GM19193 (cell line): ENCODE results near the gene GIPC2.

ENCODE experiments used
- POLR2A ChIP-seq: IDR thresholded peaks from 4 replicates; pipeline ENCODE4 v1.6.1; 2011; ENCODE audit not compliant: insufficient read depth, insufficient read length; ENCODE audit errors: extremely low read depth

Gene GIPC2

GRCh38 chr1:78081980-78082860 is 36.5 kb downstream of the GIPC2 start:
- TF ChIP-seq POLR2A: no peak

- no peak for TF ChIP-seq POLR2A
Observed at GRCh38 chr1:78086697-78087096, 40.9 kb downstream of the GIPC2 start.

DNA sequence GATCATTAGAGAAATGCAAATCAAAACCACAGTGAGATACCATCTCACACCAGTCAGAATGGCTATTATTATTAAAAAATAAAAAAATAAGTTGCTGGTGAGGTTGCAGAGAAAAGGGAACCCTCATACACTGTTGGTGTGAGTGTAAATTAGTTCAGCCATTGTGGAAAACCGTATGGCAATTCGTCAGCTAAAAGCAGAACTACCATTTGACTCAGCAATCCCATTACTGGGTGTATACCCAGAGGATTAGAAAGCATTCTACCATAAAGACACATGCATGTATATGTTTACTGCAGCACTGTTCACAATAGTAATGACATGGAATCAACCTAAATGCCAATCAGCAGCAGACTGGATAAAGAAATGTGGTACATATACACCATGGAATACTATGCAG is 42.2 kb downstream of the GIPC2 start:
- TF ChIP-seq POLR2A: no peak

GRCh38 chr1:78088486-78088885 is 42.7 kb downstream of the GIPC2 start:
- no peak for TF ChIP-seq POLR2A

- no peak for TF ChIP-seq POLR2A
Observed at GRCh38 chr1:78089010-78089409, 43.2 kb downstream of the GIPC2 start.

GRCh38 chr1:78090472-78091133 is 44.8 kb downstream of the GIPC2 start:
- TF ChIP-seq POLR2A: no peak

- TF ChIP-seq POLR2A: no peak
Observed at GRCh38 chr1:78091215-78091813, 45.5 kb downstream of the GIPC2 start.

DNA sequence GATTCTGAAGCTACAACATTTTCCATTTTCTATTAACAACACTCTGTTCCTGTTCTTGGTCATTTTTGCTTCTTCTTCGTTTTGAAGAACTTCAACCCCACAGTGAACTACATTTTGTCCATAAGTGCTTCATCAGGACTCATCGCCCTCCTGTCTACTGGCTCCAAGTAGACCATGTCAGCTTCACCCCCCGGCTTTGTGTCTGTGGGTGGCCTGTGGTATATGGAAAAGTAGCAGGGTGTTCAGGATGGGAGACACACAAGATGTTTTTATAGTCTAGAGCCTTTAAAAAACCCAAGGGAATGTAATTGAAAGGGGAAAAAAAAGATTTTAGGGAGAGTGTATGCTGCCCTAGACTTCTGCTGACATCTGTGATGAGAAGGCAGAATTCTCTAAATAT is 46.1 kb downstream of the GIPC2 start:
- no peak for TF ChIP-seq POLR2A

- no peak for TF ChIP-seq POLR2A
Observed at GRCh38 chr1:78092643-78093042, 46.9 kb downstream of the GIPC2 start.

GRCh38 chr1:78093560-78093959 is 47.8 kb downstream of the GIPC2 start:
- no peak for TF ChIP-seq POLR2A

- no peak for TF ChIP-seq POLR2A
Observed at GRCh38 chr1:78094639-78095038, 48.9 kb downstream of the GIPC2 start.

GRCh38 chr1:78095593-78095992 is 49.8 kb downstream of the GIPC2 start:
- no peak for TF ChIP-seq POLR2A

DNA sequence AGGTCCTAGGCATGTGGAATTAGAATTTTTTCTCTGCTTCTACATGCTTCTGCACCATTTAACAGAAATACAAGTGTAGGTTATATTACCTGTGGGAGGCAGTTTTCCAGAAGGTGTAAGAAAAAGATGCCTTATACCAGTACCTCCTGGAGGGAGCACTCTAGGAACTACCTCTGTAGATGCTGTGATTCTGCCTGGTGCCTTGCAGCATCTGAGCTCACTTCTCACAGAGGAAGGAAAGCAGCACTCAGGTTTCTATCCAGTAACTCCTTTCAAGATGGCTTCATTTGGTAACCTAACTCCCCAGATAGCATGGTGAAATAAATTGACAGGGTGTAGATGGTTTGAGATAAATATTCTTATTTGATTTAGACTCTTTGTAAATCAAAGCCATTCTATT is 50.3 kb downstream of the GIPC2 start:
- no peak for TF ChIP-seq POLR2A

- TF ChIP-seq POLR2A: no peak
Observed at GRCh38 chr1:78096976-78097375, 51.2 kb downstream of the GIPC2 start.

- no peak for TF ChIP-seq POLR2A
Observed at GRCh38 chr1:78101051-78101450, 55.3 kb downstream of the GIPC2 start.

GRCh38 chr1:78101514-78101913 is 55.7 kb downstream of the GIPC2 start:
- TF ChIP-seq POLR2A: no peak

DNA sequence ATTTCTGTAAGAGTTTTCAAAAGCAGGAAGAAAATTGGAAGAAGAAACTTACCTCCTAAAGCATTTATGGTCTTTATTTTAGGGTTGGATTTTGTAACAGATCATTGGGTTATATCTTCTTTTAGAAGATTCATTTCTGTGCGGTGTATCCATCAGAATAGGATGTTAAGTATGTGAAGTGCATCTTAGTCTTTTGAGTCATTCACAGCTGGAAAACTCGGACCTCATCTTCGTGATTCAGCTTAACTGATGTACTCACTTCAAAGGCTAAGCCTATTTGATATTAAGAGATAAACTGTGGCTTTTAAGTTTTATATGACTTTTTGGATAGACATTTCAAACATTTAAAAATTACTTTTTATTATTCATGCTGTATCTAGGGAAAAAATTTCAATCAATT is 56.3 kb downstream of the GIPC2 start:
- TF ChIP-seq POLR2A: no peak

DNA sequence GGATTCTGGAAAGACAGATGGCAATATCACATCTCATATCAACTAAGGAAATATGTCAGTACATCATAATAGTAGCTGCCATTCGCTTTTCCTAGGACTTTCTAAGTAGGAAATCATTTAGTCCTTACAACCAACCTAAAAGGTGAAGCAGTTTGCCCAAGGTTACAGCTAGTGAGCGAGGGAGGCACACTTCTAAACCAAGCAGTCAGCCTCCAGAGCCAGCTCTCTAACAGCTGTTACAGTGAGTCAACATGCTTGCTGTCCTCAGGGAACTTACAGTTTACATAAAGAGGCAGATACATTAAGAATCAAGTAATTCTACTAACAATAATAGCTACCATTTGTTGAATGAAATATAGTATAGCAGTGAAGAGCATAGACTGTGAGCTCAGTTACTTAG is 57.1 kb downstream of the GIPC2 start:
- no peak for TF ChIP-seq POLR2A
